ENCODE data around the gene AATF. TPM values are rescaled to one million over a fixed set of nuclear protein-coding genes. Genes with fewer than 3 reads are reported as not detected.
A peak's percentile ranks its signal among the peaks of the same experiment; 100 is the strongest.

Gene AATF
- total RNA-seq, 1 experiment from 2014 or later: 87.6 TPM

DNA sequence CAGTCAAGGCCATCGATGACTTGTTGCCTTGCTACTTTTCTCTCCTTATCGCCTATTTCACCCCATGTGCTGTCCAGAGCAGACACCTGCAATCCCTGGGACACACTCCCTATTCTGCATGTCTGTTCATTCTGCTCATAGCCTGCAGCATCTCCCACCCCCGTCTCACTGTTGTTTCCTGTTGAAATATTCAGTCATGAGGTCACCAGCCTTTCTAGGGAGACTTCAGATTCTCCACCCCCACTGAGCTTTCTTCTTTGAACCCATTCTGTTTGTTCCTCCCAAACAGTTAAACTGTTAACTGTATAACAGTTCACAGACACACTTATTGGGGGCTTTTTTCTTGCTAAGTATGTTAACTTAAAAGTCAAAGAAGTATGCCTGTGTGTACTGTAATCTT lies 94.4 kb downstream of the AATF start:
- no peaks in the 10 kb centered on the region for H3K27me3 ChIP-seq (replicated peaks; ENCODE audit: control insufficient read depth, insufficient read depth, low read length)
- Mint-ChIP-seq H3K9me3 (ENCODE audit: unreplicated experiment) (no peaks in the 10 kb centered on the region), H3K4me3 (ENCODE audit: unreplicated experiment) (no peak overlapping the region), H3K27me3 (ENCODE audit: insufficient read depth, unreplicated experiment) (no peaks in the 10 kb centered on the region), H3K27ac (ENCODE audit: unreplicated experiment) (no peak overlapping the region), H3K4me1 (ENCODE audit: low read depth, unreplicated experiment) (peaks cover 6% of the 10 kb centered on the region), H3K36me3 (ENCODE audit: insufficient read depth, unreplicated experiment) (peaks cover 19% of the 10 kb centered on the region)
- no peaks in the 10 kb centered on the region for H3K9me3 ChIP-seq
- intact Hi-C loops (cut with micrococcal nuclease; ENCODE audit: unreplicated experiment): loop anchor here (10.0 kb wide), 2 partner anchors 108 to 318 kb away; partner anchors contain the start of gene LHX1
- BruUV-seq (replicated peaks): no TSS peak
- no peaks in the 10 kb centered on the region for H3K36me3 ChIP-seq (ENCODE audit: control insufficient read depth, insufficient read depth, low read length)
- no peak for DNase-seq
- ChIA-PET POLR2A (no interaction called here), CTCF (no interaction called here)
- no peaks in the 10 kb centered on the region for H3K4me1 ChIP-seq
- no peak overlapping the region for H3K4me3 ChIP-seq (ENCODE audit: low read depth, low read length)
- TF ChIP-seq, protein P1, sequence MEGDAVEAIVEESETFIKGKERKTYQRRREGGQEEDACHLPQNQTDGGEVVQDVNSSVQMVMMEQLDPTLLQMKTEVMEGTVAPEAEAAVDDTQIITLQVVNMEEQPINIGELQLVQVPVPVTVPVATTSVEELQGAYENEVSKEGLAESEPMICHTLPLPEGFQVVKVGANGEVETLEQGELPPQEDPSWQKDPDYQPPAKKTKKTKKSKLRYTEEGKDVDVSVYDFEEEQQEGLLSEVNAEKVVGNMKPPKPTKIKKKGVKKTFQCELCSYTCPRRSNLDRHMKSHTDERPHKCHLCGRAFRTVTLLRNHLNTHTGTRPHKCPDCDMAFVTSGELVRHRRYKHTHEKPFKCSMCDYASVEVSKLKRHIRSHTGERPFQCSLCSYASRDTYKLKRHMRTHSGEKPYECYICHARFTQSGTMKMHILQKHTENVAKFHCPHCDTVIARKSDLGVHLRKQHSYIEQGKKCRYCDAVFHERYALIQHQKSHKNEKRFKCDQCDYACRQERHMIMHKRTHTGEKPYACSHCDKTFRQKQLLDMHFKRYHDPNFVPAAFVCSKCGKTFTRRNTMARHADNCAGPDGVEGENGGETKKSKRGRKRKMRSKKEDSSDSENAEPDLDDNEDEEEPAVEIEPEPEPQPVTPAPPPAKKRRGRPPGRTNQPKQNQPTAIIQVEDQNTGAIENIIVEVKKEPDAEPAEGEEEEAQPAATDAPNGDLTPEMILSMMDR (IDR thresholded peaks at IDR 0.05; ENCODE audit: insufficient read depth in 1 of 2, low read depth in 1 of 2, low read length in 1 of 2, severe bottlenecking in 1 of 2, unreplicated experiment in 1 of 2): no peak

DNA sequence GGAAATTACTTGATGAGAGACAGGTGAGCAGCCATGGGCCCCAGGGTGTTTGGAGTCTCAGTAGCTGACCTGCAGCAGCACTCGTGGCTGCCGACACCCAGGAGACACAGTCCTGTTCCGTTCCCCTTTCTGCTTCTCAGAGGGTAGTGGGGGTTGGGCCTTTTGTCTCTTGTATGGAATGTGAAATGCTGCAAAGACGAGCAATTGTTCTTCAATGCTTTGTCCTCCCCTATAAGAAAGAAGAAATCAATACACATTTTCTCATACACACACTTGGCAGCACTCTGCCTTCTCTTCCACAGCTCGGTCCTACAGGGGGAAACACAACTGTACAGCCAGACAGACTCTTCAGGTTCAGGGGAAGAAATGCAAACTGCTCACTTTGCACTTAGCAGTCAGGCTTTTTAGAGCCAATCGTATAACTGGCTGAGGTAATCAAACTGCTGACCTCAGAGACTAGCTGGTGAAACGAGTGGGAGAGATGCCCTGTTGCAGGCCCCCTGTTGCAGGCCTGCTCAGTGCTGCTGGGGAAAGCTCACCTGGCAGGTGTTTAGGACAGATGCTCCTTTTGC lies 96.7 kb downstream of the AATF start:
- Histone ChIP-seq H3K36me3 (ENCODE audit: control insufficient read depth, insufficient read depth, low read length) (no peaks in the 10 kb centered on the region; the same call in 1 of the 2 replicates), H3K4me1 (no peaks in the 10 kb centered on the region), H3K9me3 (no peaks in the 10 kb centered on the region), H3K27me3 (replicated peaks; ENCODE audit: control insufficient read depth, insufficient read depth, low read length) (no peaks in the 10 kb centered on the region), H3K4me3 (ENCODE audit: low read depth, low read length) (no peak overlapping the region)
- H3K4me1 Mint-ChIP-seq (ENCODE audit: low read depth, unreplicated experiment): peaks cover 6% of the 10 kb centered on the region
- CTCF ChIA-PET: interaction anchor here (1.1 kb wide), 1 partner anchor 17 kb away, joined by 4 read pairs; no protein-coding TSS in a partner anchor
- POLR2A ChIA-PET: interaction anchor here (0.6 kb wide), 1 partner anchor 442 kb away, joined by 9 read pairs; no protein-coding TSS in a partner anchor
- no peak overlapping the region for H3K27ac Mint-ChIP-seq (ENCODE audit: unreplicated experiment)
- intact Hi-C loops (cut with micrococcal nuclease; ENCODE audit: unreplicated experiment): loop anchor here (10.0 kb wide), 2 partner anchors 111 to 321 kb away; partner anchors contain the start of gene LHX1
- no peak for DNase-seq
- no peaks in the 10 kb centered on the region for H3K27me3 Mint-ChIP-seq (ENCODE audit: insufficient read depth, unreplicated experiment)
- no peak overlapping the region for H3K4me3 Mint-ChIP-seq (ENCODE audit: unreplicated experiment)
- peaks cover 14% of the 10 kb centered on the region for H3K36me3 Mint-ChIP-seq (ENCODE audit: insufficient read depth, unreplicated experiment)
- H3K9me3 Mint-ChIP-seq (ENCODE audit: unreplicated experiment): no peaks in the 10 kb centered on the region
- BruUV-seq (replicated peaks): no TSS peak
- TF ChIP-seq, protein P1 (IDR thresholded peaks at IDR 0.05; ENCODE audit: insufficient read depth in 1 of 2, low read depth in 1 of 2, low read length in 1 of 2, severe bottlenecking in 1 of 2, unreplicated experiment in 1 of 2): no peak

DNA sequence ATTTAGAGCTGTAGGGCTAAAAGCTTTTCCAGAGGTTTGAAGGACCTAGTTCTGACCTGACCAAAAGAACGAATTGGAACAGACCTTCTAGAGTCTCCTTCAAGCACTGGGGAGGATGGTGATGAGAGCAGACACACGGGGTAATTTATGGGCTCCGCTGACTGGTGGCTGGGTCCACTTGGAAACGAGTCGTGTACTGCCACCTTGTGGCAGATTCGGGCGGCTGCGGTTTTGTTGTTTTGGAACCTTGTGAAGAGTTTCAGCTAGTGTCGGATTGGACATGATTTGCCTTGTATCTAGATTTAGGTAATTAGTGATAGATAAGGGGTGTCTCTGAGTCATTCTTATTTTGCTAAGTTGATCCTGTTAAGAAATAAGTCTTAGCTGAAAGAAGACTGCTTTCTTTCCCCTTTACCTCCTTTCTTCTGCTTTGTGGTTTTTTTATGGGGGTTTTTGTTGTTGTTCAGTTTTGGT lies 98.9 kb downstream of the AATF start:
- BruUV-seq (replicated peaks): no TSS peak
- TF ChIP-seq, protein P1 (IDR thresholded peaks at IDR 0.05; ENCODE audit: insufficient read depth in 1 of 2, low read depth in 1 of 2, low read length in 1 of 2, severe bottlenecking in 1 of 2, unreplicated experiment in 1 of 2): peak; percentile 90 to 92
- H3K9me3 Mint-ChIP-seq (ENCODE audit: unreplicated experiment): no peaks in the 10 kb centered on the region
- no peaks in the 10 kb centered on the region for H3K27me3 Mint-ChIP-seq (ENCODE audit: insufficient read depth, unreplicated experiment)
- Histone ChIP-seq H3K4me1 (no peaks in the 10 kb centered on the region), H3K27me3 (replicated peaks; ENCODE audit: control insufficient read depth, insufficient read depth, low read length) (no peaks in the 10 kb centered on the region), H3K4me3 (ENCODE audit: low read depth, low read length) (no peak overlapping the region), H3K9me3 (no peaks in the 10 kb centered on the region), H3K36me3 (ENCODE audit: control insufficient read depth, insufficient read depth, low read length) (no peaks in the 10 kb centered on the region; the same call in 1 of the 2 replicates)
- peaks cover 14% of the 10 kb centered on the region for H3K36me3 Mint-ChIP-seq (ENCODE audit: insufficient read depth, unreplicated experiment)
- no peak overlapping the region for H3K27ac Mint-ChIP-seq (ENCODE audit: unreplicated experiment)
- no peak overlapping the region for H3K4me3 Mint-ChIP-seq (ENCODE audit: unreplicated experiment)
- ChIA-PET CTCF (interaction anchor here (0.5 to 1.3 kb wide), 13 partner anchors 13 to 852 kb away, joined by 3 to 14 read pairs (median 5); partner anchors contain the start of gene MRM1), POLR2A (interaction anchor here (0.6 kb wide), 2 partner anchors 28 to 186 kb away, joined by 8 to 10 read pairs; no protein-coding TSS in a partner anchor)
- H3K4me1 Mint-ChIP-seq (ENCODE audit: low read depth, unreplicated experiment): peaks cover 6% of the 10 kb centered on the region
- intact Hi-C loops (cut with micrococcal nuclease; ENCODE audit: unreplicated experiment): loop anchor here (2.0 to 10.0 kb wide), 3 partner anchors 113 to 419 kb away; partner anchors contain the start of gene LHX1
- peak; percentile 81 to 83 for DNase-seq
